ENCODE measurements around the gene PRPSAP2.
A peak's percentile ranks its signal among the peaks of the same experiment; 100 is the strongest.

Gene PRPSAP2

DNA sequence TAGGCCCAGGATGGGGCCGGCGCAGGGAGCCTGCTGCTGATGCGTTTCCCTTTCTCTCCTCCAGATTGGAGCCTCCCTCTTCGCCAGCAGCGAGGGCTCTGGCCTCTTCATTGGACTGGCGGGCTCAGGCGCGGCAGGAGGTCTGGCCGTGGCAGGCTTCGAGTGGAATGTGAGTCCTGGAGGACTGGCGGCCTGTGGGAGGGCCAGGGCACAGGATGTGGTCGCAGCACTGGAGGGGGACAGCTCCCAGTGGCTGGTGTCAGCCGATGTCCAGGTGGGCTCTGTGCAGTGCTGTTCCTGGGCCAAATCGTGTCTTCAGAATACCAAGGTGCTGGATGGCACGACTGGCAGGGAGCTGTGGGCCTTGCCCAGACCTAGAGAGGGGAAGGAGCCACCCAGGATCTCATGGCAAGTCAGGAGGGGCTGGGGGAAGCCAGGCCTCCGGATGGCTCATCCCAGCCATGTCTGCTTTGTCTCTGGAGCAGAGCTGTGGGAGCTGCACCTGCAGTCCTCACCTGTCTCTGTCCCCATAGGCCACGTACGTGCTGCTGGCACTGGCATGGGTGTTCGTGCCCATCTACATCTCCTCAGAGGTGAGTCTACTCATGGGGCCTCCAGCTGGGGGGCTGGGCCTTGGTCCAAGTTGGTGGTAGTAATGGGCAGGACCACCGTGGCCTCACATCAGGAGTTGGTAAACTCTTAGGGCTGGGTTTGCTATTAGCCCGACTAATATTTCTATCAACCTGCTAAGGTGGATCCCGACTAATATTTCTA is 101.3 kb downstream of the PRPSAP2 start:
- Histone ChIP-seq H4K20me1 (ENCODE audit: insufficient read depth) (no peaks in the 10 kb centered on the region), H3K27me3 (ENCODE audit: insufficient read depth, low read depth) (no peaks in the 10 kb centered on the region), H3K4me3 (IDR thresholded peaks at IDR 0.05; ENCODE audit: insufficient read depth, low read depth, low read length) (no peak overlapping the region), H3K36me3 (ENCODE audit: insufficient read depth) (no peaks in the 10 kb centered on the region), H2AFZ (ENCODE audit: low read depth) (no peak overlapping the region), H3K27ac (no peak overlapping the region), H3K4me1 (ENCODE audit: low read depth, poor library complexity, severe bottlenecking) (no peaks in the 10 kb centered on the region), H3K79me2 (ENCODE audit: insufficient read depth, low read depth) (no peaks in the 10 kb centered on the region), H3K4me2 (no peak overlapping the region), H3K9ac (no peak overlapping the region)
- TF ChIP-seq, protein P1, sequence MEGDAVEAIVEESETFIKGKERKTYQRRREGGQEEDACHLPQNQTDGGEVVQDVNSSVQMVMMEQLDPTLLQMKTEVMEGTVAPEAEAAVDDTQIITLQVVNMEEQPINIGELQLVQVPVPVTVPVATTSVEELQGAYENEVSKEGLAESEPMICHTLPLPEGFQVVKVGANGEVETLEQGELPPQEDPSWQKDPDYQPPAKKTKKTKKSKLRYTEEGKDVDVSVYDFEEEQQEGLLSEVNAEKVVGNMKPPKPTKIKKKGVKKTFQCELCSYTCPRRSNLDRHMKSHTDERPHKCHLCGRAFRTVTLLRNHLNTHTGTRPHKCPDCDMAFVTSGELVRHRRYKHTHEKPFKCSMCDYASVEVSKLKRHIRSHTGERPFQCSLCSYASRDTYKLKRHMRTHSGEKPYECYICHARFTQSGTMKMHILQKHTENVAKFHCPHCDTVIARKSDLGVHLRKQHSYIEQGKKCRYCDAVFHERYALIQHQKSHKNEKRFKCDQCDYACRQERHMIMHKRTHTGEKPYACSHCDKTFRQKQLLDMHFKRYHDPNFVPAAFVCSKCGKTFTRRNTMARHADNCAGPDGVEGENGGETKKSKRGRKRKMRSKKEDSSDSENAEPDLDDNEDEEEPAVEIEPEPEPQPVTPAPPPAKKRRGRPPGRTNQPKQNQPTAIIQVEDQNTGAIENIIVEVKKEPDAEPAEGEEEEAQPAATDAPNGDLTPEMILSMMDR (conservative IDR thresholded peaks at IDR 0.05; ENCODE audit: low read depth, low read length), result no peak

DNA sequence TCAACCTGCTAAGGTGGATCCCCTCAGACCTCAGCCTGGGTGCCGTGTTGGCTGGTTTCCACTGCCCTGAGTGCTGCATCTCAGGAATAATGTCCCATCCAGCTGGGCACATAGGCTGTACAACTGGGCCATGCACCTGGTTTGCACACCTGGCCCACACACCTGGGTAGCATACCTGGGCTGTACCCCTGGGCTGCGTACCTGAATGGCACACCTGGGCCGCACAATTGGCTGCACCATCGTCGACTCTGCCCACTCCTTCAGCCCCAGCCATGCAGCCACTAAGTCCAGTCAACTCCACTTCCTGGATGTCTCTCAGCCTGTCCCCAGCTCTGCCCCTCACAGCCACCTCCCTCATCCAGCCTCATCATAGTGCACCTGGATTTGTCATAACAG is 101.9 kb downstream of the PRPSAP2 start:
- Histone ChIP-seq H3K79me2 (ENCODE audit: insufficient read depth, low read depth) (no peaks in the 10 kb centered on the region), H3K4me1 (ENCODE audit: low read depth, poor library complexity, severe bottlenecking) (no peaks in the 10 kb centered on the region), H2AFZ (ENCODE audit: low read depth) (no peak overlapping the region), H3K4me3 (IDR thresholded peaks at IDR 0.05; ENCODE audit: insufficient read depth, low read depth, low read length) (no peak overlapping the region), H3K27ac (no peak overlapping the region), H4K20me1 (ENCODE audit: insufficient read depth) (no peaks in the 10 kb centered on the region), H3K36me3 (ENCODE audit: insufficient read depth) (no peaks in the 10 kb centered on the region), H3K27me3 (ENCODE audit: insufficient read depth, low read depth) (no peaks in the 10 kb centered on the region), H3K9ac (no peak overlapping the region), H3K4me2 (no peak overlapping the region)
- TF ChIP-seq, protein P1 (conservative IDR thresholded peaks at IDR 0.05; ENCODE audit: low read depth, low read length), result no peak

DNA sequence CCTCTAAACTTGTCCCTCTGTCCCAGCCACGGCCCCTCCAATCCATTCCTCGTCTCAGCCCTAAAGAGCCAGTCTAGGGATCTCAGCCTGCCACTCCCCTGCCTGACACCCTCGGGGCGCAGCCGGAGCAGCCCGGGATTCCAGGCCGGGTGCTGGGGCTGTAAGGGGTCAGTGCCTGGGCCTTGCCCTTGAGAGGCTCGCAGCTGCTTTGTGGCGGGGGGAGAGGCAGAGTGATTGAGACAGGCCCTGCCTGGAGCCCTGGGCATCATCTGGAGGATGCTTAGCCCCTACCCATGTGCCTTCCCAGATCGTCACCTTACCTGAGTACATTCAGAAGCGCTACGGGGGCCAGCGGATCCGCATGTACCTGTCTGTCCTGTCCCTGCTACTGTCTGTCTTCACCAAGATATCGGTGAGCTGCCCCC is 102.3 kb downstream of the PRPSAP2 start:
- Histone ChIP-seq H3K27me3 (ENCODE audit: insufficient read depth, low read depth) (no peaks in the 10 kb centered on the region), H3K4me2 (no peak overlapping the region), H3K4me1 (ENCODE audit: low read depth, poor library complexity, severe bottlenecking) (no peaks in the 10 kb centered on the region), H2AFZ (ENCODE audit: low read depth) (no peak overlapping the region), H3K9ac (no peak overlapping the region), H3K4me3 (IDR thresholded peaks at IDR 0.05; ENCODE audit: insufficient read depth, low read depth, low read length) (no peak overlapping the region), H3K79me2 (ENCODE audit: insufficient read depth, low read depth) (no peaks in the 10 kb centered on the region), H3K36me3 (ENCODE audit: insufficient read depth) (no peaks in the 10 kb centered on the region), H3K27ac (no peak overlapping the region), H4K20me1 (ENCODE audit: insufficient read depth) (no peaks in the 10 kb centered on the region)
- TF ChIP-seq, protein P1 (conservative IDR thresholded peaks at IDR 0.05; ENCODE audit: low read depth, low read length), result no peak

DNA sequence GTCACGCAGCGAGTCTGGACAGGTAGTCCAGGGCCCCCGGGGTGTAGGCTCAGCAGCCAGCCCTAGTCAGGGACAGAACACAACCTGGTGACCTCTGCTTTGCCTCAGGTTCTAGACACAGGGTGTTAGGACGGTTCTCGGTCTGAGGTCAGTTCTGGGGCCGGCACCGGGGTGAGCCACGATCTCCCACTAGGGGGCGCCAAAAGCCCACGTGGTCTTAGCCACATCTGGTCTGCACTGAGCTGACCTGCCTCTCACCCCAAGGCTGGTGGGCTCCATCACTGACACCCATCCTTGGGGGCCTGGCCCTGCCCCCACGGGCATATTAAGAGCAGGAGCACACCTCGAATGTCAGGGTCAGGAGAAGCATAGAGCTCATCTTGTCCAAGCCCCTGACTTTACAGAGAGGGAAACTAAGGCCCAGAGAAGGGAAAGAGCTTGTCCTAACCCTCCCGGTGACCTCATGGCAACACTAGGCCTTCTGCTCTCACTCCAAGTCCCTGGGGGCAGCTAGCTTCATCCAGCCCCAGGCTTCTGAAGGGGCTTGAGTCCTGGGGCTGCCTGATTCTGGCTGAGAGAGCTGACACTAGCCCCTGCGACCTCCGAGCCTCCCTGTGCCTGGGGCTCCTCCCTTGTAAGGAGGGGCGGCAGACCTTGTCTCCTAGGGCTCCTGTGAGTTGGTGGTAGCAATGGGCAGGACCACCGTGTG is 103.0 kb downstream of the PRPSAP2 start:
- Histone ChIP-seq H3K36me3 (ENCODE audit: insufficient read depth) (no peaks in the 10 kb centered on the region), H3K79me2 (ENCODE audit: insufficient read depth, low read depth) (no peaks in the 10 kb centered on the region), H3K4me2 (no peak overlapping the region), H3K9ac (no peak overlapping the region), H4K20me1 (ENCODE audit: insufficient read depth) (no peaks in the 10 kb centered on the region), H2AFZ (ENCODE audit: low read depth) (peak overlapping the region; percentile 54), H3K4me3 (IDR thresholded peaks at IDR 0.05; ENCODE audit: insufficient read depth, low read depth, low read length) (no peak overlapping the region), H3K4me1 (ENCODE audit: low read depth, poor library complexity, severe bottlenecking) (no peaks in the 10 kb centered on the region), H3K27ac (no peak overlapping the region), H3K27me3 (ENCODE audit: insufficient read depth, low read depth) (no peaks in the 10 kb centered on the region)
- TF ChIP-seq, protein P1 (conservative IDR thresholded peaks at IDR 0.05; ENCODE audit: low read depth, low read length), result peak; percentile 88
